Hepatocyte (in vitro differentiated cells): ENCODE measurements around the gene AGAP2. TPM values are rescaled to one million over a fixed set of nuclear protein-coding genes. Genes with fewer than 3 reads are reported as not detected.
"Not testable (repeated sequence)": the region's sequence is repeated elsewhere in the genome, so short reads cannot be mapped to it uniquely, and the experiment has no call there.

ENCODE experiments used
- DNase-seq: peaks from one replicate; pipeline ENCODE4 v3.0.0-alpha.2; 2016; ENCODE audit warnings: low spot score
- H2AFZ ChIP-seq: fragments of 200-600 bp; sonication (generic); 2 replicates; pipeline ENCODE4 v1.6.0; 2016; ENCODE audit warnings: antibody characterized with exemption, mild to moderate bottlenecking
- H3K27ac ChIP-seq: fragments of 200-600 bp; sonication (generic); 2 replicates; pipeline ENCODE4 v1.5.1; 2016; ENCODE audit warnings: mild to moderate bottlenecking
- H3K27me3 ChIP-seq: fragments of 200-600 bp; sonication (generic); 2 replicates; pipeline ENCODE4 v1.6.1; 2016
- H3K36me3 ChIP-seq: fragments of 200-600 bp; sonication (generic); replicated peaks from 2 replicates; pipeline ENCODE4 v1.5.1; 2016; ENCODE audit warnings: low read depth; ENCODE audit not compliant: insufficient read depth
- H3K4me1 ChIP-seq: fragments of 200-600 bp; sonication (generic); 2 replicates; pipeline ENCODE4 v1.5.1; 2016; ENCODE audit warnings: mild to moderate bottlenecking, moderate library complexity; ENCODE audit not compliant: insufficient read depth
- H3K4me2 ChIP-seq: fragments of 200-600 bp; sonication (generic); 2 replicates; pipeline ENCODE4 v1.6.0; 2016
- H3K4me3 ChIP-seq: fragments of 200-600 bp; sonication (generic); 2 replicates; pipeline ENCODE4 v1.5.1; 2016; ENCODE audit warnings: mild to moderate bottlenecking
- H3K79me2 ChIP-seq: fragments of 200-600 bp; sonication (generic); 2 replicates; pipeline ENCODE4 v1.6.0; 2017; ENCODE audit warnings: mild to moderate bottlenecking
- H3K9me2 ChIP-seq: fragments of 200-600 bp; sonication (generic); replicated peaks from 2 replicates; pipeline ENCODE4 v1.6.0; 2017; ENCODE audit warnings: mild to moderate bottlenecking; ENCODE audit not compliant: insufficient read depth
- H3K9me3 ChIP-seq: fragments of 200-600 bp; sonication (generic); 2 replicates; pipeline ENCODE4 v1.5.1; 2016; ENCODE audit warnings: low read depth, mild to moderate bottlenecking
- H4K20me1 ChIP-seq: fragments of 200-600 bp; sonication (generic); 2 replicates; pipeline ENCODE4 v1.6.0; 2016; ENCODE audit warnings: mild to moderate bottlenecking; ENCODE audit not compliant: insufficient read depth, poor library complexity, severe bottlenecking
- EZH2 ChIP-seq: fragments of 200-600 bp; sonication (generic); IDR thresholded peaks from 2 replicates; pipeline ENCODE4 v1.6.1; 2016; ENCODE audit warnings: antibody characterized with exemption, mild to moderate bottlenecking, borderline replicate concordance
- EZH2phosphoT487 ChIP-seq: fragments of 200-600 bp; sonication (generic); IDR thresholded peaks from one replicate; pipeline ENCODE4 v1.6.1; 2018; ENCODE audit warnings: antibody characterized with exemption, mild to moderate bottlenecking, low read depth, moderate library complexity; ENCODE audit not compliant: unreplicated experiment, severe bottlenecking
- WGBS: methylation state at CpG from one replicate; pipeline ENCODE4 v1.1.6; 2016; ENCODE audit warnings: low lambda C conversion rate; ENCODE audit errors: missing lambda C conversion rate; 5-methylcytosine and 5-hydroxymethylcytosine counted together
- polyA plus RNA-seq: library from polyadenylated mRNA; unstranded; fragments of >200 nt; fragmentation: Nextera tagmentation; extraction: Ambion mirVana; gene quantifications from 2 replicates; pipeline ENCODE4 v1.2.1, GENCODE V29; 2016
- total RNA-seq: library from RNA; depleted of rRNA; stranded (reverse); fragments of >200 nt; gene quantifications from 2 replicates; pipeline ENCODE4 v1.2.3, GENCODE V29; 2014
- TF ChIP-seq, protein P1 (sequence below): fragments of 200-600 bp; sonication (generic); IDR thresholded peaks from 2 replicates; pipeline ENCODE4 v1.5.1; 2016; ENCODE audit warnings: antibody characterized with exemption, mild to moderate bottlenecking; ENCODE audit not compliant: poor library complexity

AGAP2 gene
- total and polyA plus RNA-seq, 2 experiments from 2014 or later: 0.04 to 0.33 TPM

DNA sequence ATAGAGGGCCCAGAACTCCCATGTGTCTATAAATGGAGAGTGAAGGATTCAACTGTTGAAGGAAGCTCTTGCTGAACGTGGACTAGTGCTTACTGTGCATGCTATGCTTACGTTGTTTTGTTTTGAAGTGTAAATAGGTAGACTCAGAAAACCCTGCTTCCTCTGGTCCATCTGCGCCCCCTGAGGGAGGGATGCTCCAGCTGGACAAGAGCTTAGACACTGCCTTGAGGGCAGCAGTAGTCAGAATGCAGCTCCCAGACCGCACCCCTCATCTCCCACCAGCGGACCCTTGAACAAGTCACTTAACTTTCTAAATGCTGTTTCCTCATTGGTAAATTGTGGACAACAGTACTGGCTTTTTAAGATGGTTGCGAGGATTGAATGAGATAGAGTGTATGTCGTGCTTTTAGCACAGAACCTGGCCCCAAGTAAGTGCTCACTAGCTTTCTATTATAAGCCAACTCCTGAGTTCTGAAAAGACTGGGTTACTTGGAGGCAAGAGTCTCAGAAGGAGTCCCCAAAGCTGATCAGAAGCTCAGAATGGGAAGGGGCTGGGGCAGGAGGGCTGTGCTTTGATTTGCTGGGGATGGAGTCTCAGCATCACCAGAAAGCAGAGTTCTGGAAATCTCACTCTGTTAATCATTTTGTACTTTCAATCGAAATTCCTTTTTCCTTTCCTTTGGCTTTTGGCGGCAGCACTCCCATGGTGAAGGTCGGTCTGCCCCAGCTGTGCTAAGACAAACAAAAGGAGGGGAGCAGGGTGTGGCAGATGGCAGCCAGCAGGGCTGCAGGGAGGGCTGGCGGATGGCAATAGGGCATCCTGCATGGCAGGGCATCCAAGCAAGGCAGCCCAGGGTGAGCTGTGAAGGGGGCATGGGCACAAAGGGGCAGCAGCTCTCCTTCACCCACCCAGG lies 15.6 kb downstream of the AGAP2 start:
- Histone ChIP-seq H2AFZ (no peak overlapping the region), H3K79me2 (no peaks in the 10 kb centered on the region), H3K27me3 (peaks cover 39% of the 10 kb centered on the region), H3K4me2 (no peak overlapping the region), H3K4me1 (peaks cover 6% of the 10 kb centered on the region), H3K27ac (no peak overlapping the region), H4K20me1 (no peaks in the 10 kb centered on the region), H3K4me3 (no peak overlapping the region), H3K9me3 (no peaks in the 10 kb centered on the region), H3K9me2 (no peaks in the 10 kb centered on the region), H3K36me3 (no peaks in the 10 kb centered on the region)
- no peak for TF ChIP-seq EZH2
- TF ChIP-seq, protein P1, sequence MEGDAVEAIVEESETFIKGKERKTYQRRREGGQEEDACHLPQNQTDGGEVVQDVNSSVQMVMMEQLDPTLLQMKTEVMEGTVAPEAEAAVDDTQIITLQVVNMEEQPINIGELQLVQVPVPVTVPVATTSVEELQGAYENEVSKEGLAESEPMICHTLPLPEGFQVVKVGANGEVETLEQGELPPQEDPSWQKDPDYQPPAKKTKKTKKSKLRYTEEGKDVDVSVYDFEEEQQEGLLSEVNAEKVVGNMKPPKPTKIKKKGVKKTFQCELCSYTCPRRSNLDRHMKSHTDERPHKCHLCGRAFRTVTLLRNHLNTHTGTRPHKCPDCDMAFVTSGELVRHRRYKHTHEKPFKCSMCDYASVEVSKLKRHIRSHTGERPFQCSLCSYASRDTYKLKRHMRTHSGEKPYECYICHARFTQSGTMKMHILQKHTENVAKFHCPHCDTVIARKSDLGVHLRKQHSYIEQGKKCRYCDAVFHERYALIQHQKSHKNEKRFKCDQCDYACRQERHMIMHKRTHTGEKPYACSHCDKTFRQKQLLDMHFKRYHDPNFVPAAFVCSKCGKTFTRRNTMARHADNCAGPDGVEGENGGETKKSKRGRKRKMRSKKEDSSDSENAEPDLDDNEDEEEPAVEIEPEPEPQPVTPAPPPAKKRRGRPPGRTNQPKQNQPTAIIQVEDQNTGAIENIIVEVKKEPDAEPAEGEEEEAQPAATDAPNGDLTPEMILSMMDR: no peak
- no peak for TF ChIP-seq EZH2phosphoT487
- peak; percentile 2 for DNase-seq
- 76% methylated on average over 11 of the region's 11 CpGs for WGBS

GRCh38 chr12:57721846-57722608 lies 16.5 kb downstream of the AGAP2 start:
- not testable (repeated sequence) for H2AFZ ChIP-seq, H3K4me2 ChIP-seq, H3K4me1 ChIP-seq, H3K9me2 ChIP-seq, DNase-seq, H3K27ac ChIP-seq, H3K9me3 ChIP-seq, H3K36me3 ChIP-seq, H4K20me1 ChIP-seq, H3K4me3 ChIP-seq, H3K79me2 ChIP-seq
- peaks cover 30% of the 10 kb centered on the region for H3K27me3 ChIP-seq
- WGBS: 96% methylated on average over 16 of the region's 16 CpGs

- no peaks in the 10 kb centered on the region for H3K9me3 ChIP-seq
- H3K4me3 ChIP-seq: no peak overlapping the region
- H3K79me2 ChIP-seq: no peaks in the 10 kb centered on the region
- H3K4me2 ChIP-seq: no peak overlapping the region
- H3K27ac ChIP-seq: no peak overlapping the region
- H3K36me3 ChIP-seq: no peaks in the 10 kb centered on the region
- TF ChIP-seq EZH2 (no peak), EZH2phosphoT487 (no peak)
- TF ChIP-seq, protein P1: no peak
- peak; percentile 2 for DNase-seq
- H3K27me3 ChIP-seq: peaks cover 21% of the 10 kb centered on the region
- WGBS: 94% methylated on average over 11 of the region's 11 CpGs
- no peaks in the 10 kb centered on the region for H4K20me1 ChIP-seq
- H2AFZ ChIP-seq: no peak overlapping the region
- no peaks in the 10 kb centered on the region for H3K9me2 ChIP-seq
- no peaks in the 10 kb centered on the region for H3K4me1 ChIP-seq
Observed at GRCh38 chr12:57720606-57721595, 17.6 kb downstream of the AGAP2 start.
